Measurements from ENCODE around the gene PPP2R2D.

- TF ChIP-seq YY1 (IDR thresholded peaks at IDR 0.05; ENCODE audit: insufficient read depth, insufficient read length) (no peak), ZNF274 (IDR thresholded peaks at IDR 0.05; ENCODE audit: low read depth, low read length) (no peak)
Measured at GRCh38 chr10:131870831-131871672, 29.8 kb upstream of the PPP2R2D start.

All from NT2/D1 (cell line).